Fibroblast of the conjunctiva (primary cell): Measurements from ENCODE around the gene DAPK1.

Source experiments
- DNase-seq: peaks from one replicate; pipeline ENCODE4 v3.0.0-alpha.2; 2010; ENCODE audit warnings: low read depth

Gene DAPK1

DNA sequence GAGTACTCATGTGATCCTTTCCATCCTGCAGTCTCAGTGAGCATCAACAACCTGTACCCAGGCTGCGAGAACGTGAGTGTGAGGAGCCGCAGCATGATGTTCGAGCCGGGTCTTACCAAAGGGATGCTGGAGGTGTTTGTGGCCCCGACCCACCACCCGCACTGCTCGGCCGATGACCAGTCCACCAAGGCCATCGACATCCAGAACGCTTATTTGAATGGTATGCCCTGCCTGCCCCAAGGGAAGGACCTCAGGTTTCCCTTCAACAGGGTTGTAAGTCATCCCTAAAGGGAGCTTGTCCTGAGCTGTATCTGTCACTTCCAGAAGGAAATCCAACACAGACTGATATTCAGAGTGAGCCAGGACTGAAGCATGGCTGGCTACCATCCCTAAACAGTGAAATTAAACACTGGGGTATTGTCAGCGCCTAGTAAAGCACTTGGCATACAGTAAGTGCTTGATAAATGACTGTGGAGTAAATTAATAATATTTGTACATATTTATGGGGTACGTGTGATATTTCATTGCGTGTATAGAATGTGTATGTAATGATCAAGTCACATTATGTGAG, 188.9 kb downstream of the DAPK1 start:
- DNase-seq = no peak

DNA sequence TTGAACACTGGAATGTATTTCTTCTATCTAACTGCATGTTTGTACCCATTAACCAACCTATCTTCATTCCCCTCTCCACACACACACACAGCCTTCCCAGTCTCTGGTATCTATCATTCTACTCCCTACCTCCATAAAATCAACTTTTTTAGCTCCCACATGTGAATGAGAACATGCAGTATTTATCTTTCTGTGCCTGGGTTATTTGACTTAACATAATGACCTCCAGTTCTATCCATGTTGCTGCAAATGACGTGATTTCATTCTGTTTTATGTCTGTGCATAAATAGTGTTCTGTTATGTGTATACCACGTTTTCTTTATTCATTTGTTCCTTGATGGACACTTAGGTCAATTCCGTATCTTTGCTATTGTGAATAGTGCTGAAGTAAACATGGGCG, 189.5 kb downstream of the DAPK1 start:
- DNase-seq = no peak

DNA sequence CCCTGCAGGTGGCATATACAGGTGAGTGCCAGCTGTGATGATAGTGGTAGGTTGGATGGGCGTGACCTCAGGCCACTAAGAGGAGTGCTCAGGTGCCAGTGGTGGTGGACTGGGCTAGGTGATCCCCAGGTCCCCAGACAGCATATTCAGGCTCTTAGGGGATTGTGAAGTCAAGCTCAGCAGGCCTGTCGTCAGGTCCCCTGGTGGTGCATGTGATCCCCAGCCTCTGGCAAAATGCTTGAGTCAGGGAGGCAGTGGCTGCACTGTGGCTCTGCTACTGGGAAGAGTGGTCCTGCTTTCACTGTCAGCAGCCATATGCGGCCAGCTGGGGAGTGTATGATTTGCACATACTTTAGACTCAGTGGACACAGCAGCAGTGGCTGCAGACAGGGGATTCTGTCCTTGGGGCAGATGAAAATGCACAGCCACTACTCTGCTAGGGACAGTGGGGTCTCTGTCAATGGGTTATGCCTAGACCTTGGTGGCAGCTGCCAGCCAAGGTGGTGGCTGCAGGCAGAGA, 196.6 kb downstream of the DAPK1 start:
- no peak for DNase-seq

DNA sequence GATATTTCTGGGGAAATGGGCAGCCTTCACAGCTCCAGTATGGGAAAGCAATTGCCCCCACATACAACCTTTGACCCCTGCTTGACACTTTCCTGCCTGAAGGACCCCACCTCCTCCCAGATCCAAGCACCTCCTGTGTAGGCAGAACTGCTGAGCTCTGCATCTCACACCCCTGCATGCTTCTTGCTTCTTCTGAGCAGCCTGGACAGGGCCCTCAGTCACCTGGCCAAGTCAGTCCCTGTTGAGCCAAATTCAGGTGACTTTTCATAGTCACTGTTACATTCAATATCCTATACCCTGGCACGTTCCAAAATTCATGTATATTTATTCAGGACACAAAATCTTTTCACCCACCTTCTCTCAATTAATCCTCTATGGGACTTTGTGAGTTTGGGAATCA, 197.9 kb downstream of the DAPK1 start:
- no peak for DNase-seq

DNA sequence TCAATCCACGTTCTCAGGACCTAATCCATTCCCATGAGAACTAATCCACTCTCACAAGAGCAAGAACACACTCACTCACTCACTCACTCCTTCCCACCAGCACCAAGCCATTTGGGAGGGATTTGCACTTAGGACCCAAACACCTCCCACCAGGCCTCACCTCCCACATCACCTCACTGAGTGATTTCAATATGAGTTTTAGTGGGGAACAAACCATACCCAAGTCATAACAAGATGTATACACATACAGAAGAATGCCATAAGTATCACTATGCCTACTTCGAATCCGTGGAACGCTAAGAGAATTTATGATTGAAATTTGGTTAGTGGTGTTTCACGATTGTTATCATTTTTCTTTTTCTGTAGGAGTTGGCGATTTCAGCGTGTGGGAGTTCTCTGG, 199.0 kb downstream of the DAPK1 start:
- DNase-seq = no peak

DNA sequence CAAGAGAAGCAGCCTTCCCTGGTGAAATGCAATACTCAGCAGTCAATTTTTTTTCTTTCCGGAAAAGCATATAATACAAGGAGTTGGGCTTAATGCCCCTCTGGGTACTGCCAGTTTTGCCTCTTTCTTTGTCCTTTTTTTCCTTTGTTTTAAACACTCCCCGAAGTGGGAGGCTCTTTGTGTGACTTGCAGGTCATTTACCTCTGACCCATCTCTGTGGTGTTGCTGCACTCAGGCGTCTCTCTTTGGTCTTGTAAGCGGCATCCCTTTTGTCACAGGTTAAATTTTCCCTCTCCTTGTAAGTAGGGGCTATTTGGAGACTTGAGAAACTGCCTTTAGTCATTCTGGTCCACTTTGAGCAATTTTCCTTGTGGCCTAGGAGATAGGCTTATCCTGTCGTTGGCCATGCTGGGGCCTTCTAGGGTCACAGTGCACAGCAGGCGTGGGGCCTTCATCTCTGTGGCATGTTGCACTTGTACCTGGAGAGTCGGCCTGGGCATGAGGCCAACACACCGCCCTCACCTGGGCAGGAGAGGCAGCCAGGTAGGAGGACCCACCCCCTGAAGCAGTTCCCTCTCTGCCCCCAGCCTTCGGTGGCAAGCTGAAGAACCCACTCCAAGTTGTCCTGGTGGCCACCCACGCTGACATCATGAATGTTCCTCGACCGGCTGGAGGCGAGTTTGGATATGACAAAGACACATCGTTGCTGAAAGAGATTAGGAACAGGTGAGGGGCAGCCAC, 200.6 kb downstream of the DAPK1 start:
- no peak for DNase-seq

DNA sequence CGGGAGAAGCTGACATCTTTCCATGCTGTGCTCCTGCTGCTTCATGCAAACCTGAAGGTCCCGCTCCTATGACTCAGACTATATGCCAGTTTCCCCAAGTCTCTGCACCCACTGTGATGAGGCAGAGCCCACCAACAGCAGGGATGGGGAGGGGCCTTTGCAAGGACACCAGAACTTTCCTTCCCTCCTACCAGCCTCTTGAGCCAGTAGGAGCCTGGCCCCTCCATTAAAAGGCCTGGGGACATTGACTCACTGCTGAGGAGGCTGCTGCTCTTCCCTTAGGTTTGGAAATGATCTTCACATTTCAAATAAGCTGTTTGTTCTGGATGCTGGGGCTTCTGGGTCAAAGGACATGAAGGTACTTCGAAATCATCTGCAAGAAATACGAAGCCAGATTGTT, 202.2 kb downstream of the DAPK1 start:
- DNase-seq = no peak

DNA sequence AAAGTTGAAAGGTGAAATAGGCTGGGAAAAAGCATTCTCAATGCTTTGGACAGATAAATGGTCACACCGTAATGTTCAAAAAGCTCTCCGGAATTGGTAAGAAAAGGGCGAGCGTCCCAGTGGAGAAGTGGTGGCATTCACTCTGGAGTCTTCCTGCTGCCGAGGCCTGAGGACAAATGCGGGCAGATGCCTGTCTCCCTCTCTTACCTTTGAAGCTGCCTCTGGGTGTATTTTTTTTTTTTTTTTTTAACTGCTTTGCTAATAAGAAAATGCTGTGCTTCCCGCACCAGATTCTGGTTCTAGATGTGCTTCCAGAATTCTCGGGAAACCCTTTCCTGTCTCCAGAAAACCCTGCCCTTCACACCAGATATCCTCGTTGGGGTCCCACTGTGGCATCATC, 203.8 kb downstream of the DAPK1 start:
- no peak for DNase-seq

DNA sequence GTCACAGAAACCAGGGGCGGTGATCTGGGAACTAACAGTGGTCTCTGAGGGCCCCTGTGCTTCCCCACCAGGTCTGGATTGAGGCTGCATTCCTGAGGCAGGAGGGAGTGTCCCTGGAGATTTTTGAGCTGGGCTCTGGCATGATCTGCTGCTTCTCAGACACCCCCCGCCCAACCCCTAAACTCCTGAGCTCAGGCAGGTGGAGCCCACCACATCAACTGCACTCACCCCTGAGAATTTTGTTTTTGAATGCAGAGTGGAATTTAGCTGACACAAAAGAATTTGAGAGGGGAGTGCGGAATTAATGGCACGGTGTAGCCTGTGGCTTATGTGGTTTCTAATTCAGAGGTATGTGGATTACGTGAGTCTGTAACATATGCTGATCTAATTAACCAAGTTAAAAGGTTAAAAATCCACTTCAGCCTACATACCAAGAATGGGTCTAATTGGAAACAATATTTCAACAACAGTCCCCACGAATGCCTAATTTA, 204.3 kb downstream of the DAPK1 start:
- DNase-seq = no peak

DNA sequence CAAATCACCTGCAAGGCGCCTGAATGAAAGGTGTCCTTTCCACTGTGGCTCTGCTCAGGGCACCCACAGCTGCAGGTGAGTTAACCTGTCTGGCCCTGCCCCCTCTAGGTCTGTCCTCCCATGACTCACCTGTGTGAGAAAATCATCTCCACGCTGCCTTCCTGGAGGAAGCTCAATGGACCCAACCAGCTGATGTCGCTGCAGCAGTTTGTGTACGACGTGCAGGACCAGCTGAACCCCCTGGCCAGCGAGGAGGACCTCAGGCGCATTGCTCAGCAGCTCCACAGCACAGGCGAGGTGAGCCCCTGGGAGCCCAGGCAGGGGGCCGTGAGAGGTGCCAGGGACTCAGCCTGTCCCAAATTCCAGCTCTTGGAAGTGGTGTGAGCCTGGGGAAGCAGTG, 205.3 kb downstream of the DAPK1 start:
- no peak for DNase-seq

DNA sequence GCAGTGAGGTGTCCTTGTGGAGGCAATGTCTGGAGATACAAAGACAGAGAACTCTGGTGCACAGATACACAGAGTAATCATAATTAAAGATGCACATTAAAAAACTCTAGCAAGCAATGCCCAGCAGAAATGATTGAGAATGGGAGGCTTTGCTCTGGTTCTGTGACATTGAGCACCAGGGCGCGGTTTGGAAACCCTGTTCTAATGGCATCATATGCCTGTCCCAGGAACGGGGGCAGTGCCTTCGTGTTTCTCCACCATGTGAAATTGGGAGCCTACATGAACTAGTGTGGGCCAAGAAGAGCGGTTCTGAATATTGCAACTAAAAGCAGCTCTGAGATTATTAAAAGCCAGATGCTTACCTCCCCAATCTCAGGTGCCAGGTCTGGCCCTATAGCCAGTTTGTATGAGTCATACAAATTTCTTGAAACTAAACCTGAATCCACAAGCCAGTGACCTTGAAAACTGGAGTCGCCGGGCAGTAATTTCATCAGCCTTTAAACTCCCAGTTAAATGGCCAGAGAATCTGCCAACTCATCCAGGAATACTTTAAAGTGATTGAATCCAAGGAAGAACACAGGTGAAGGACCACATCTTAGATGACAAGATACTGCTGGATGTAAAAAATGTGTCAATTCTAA, 206.1 kb downstream of the DAPK1 start:
- DNase-seq = no peak

DNA sequence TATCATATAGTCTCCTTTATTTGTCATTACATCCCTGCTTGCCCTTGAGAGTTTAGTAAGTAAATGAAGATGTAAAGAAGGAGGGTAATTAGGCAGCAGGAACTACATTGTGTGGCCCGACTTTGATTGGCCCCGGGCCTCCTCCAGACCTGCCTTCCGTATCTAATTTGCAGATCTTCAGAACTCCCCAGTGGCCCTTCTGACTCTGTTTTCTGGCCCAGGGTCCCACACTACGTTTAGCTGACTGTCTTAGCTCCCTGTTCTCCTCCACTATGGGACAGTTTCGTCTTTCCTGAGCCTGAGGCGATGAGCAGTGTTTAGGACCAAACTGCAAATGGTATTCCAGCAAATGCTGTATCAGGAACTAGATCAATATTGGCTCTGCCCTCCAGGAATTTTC, 206.7 kb downstream of the DAPK1 start:
- DNase-seq = no peak

DNA sequence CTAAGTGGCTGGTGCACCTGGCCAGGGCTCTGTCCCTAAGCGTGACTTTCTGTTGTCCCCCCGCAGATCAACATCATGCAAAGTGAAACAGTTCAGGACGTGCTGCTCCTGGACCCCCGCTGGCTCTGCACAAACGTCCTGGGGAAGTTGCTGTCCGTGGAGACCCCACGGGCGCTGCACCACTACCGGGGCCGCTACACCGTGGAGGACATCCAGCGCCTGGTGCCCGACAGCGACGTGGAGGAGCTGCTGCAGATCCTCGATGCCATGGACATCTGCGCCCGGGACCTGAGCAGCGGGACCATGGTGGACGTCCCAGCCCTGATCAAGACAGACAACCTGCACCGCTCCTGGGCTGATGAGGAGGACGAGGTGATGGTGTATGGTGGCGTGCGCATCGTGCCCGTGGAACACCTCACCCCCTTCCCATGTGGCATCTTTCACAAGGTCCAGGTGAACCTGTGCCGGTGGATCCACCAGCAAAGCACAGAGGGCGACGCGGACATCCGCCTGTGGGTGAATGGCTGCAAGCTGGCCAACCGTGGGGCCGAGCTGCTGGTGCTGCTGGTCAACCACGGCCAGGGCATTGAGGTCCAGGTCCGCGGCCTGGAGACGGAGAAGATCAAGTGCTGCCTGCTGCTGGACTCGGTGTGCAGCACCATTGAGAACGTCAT, 208.5 kb downstream of the DAPK1 start:
- DNase-seq = no peak

DNA sequence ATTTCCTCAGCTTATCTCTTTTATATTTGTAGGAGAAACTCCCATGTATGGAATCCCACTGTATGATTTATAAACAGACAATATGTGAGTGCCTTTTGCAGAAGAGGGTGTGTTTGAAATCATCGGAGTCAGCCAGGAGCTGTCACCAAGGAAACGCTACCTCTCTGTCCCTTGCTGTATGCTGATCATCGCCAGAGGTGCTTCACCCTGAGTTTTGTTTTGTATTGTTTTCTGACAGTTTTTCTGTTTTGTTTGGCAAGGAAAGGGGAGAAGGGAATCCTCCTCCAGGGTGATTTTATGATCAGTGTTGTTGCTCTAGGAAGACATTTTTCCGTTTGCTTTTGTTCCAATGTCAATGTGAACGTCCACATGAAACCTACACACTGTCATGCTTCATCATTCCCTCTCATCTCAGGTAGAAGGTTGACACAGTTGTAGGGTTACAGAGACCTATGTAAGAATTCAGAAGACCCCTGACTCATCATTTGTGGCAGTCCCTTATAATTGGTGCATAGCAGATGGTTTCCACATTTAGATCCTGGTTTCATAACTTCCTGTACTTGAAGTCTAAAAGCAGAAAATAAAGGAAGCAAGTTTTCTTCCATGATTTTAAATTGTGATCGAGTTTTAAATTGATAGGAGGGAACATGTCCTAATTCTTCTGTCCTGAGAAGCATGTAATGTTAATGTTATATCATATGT, 210.3 kb downstream of the DAPK1 start:
- DNase-seq = no peak

DNA sequence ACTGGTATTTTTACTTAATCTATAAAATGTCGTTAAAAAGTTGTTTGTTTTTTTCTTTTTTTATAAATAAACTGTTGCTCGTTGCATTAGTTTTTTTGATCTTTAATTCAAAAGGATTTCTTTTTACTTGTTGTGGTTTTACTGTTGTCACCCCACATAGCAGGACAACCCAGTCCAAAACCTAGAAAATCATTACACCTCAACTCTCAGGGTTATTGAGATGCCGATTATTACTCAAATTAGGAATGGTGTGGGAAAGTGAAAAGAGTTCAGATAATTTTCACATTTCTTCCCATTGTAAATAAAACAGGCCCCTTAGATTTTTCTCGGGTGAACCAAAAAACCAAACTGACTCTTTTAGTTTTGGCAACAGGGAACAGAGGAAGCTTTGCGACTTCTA, 210.9 kb downstream of the DAPK1 start:
- no peak for DNase-seq

DNA sequence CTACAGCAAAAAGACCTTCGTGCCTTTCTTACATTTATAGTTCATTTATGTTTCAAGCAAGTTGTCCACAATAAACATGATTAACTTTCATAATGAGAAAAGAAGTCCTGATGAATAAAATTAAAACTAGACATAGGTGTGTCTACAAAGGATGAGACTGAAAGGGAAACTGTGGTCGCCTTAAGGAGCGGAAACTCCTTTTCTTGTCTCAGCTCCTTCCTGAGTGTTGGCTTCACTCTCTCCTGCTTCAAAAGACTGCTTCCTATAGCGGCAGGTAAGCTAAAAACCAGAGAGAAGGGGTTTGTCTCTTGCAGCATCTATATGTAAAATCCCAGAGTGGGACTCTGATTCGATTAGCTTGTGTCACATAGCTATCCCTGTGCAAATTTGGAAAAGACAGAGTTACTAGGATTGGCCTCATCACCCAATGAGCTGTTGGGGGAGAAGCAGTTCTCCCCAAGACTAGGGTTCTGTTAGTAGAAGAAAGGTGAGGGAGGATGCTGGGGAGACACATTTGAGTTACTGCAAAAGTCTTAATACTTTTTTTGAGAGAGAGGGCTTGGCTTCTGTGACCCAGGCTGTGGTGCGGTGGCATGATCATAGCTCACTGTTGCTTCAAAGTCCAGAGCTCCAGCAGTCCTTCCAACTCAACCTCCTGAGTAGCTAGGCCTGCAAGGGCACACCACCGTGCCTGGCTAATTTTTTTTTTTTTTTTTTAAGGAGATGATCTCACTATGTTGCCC, 211.5 kb downstream of the DAPK1 start:
- DNase-seq = no peak

DNA sequence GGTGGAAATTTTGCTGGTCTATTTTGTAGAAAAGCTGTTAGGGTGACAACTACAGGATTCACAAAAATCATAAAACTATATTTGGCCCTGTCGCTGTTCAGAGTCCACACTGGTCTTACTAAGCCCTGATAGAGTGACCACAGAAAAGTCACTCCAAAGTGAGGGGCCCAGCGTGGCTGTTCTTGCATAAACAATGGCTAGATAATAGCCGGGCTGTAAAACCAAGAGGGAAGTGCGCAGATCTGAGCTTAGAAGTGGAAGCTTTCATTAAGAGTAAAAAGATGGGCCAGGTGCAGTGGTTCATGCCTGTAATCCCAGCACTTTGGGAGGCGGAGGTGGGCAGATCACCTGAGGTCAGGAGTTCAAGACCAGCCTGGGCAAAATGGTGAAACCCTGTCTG, 212.8 kb downstream of the DAPK1 start:
- DNase-seq = no peak

DNA sequence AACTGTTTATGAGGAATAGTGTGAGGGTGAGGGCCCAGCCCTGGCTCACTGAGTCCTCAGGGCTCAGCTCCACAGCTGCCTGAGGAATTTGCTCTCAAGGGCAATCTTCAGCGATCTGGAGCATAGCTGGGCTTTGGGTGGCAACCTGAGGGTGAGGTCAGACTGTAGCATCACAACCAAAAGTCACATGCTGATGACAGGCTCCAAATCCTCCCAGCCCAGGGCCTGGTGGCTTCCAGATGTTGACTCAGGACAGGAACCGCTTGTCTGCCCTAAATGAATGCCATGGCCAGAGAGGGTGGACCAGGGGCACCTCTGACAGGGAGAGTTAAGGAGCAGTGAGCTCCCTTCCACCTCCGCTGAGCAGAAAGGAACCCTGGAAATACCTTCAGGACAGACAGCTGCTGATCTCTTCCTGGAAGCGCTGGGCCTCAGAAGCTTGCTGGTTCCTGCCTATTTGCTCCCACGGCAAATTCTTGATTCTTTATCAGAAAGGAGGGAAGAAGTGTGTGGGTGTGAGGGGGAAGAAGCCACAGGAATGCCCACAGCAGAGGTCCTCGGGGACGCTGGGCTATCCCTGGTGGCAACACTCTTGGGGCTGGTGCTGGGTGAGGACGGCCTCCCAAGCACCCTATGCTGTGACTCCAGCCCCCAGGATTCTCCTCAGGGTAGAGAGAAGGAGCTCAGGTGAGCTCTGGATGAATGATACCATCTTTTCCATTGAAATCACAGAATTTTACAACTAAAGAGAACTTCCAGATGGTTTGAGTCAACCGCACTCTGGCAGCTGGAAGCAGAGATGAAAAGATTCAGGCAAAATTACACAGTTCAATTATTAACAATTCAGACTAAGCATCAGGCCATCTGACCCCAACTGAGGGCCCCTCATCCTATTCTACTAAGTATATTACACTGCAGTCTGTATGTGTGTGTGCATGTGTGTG, 214.5 kb downstream of the DAPK1 start:
- peak; percentile 38 for DNase-seq

DNA sequence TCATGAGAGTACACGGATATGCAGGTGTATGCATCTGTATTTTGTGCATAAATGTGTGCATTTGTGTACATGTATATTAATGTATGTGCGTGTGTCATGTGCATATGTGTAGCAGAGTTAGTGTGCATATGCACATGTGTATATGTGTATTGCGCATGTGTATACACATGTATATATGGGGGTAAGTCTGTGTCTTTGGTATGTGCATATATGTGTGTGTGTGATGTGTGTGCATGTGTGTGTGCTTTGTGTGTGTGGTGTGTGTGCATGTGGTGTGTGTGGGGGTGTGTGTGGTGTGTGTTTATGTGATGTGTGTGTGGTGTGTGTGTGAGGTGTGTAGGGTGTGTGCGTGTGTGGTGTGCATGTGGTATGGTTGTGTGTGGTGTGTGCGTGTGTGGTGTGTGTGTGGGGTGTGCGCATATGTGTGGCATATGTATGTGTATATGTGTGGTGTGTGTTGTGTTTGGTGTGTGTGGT, 215.2 kb downstream of the DAPK1 start:
- no peak for DNase-seq
